Progenitor cell of endocrine pancreas (in vitro differentiated cells): ENCODE measurements around the gene CLPTM1L. TPM values are rescaled to one million over a fixed set of nuclear protein-coding genes. Genes with fewer than 3 reads are reported as not detected.
A peak's percentile ranks its signal among the peaks of the same experiment; 100 is the strongest.

ENCODE experiments used
- DNase-seq: peaks from one replicate; pipeline ENCODE4 v3.0.0; 2021; ENCODE audit warnings: low spot score; ENCODE audit not compliant: unreplicated experiment
- H3K27ac Mint-ChIP-seq: 2 replicates; pipeline ENCODE4 v1.8.0; 2021; ENCODE audit warnings: mild to moderate bottlenecking, moderate library complexity, mixed read lengths
- H3K27me3 Mint-ChIP-seq: 2 replicates; pipeline ENCODE4 v1.8.0; 2021; ENCODE audit warnings: mixed read lengths
- H3K36me3 Mint-ChIP-seq: 2 replicates; pipeline ENCODE4 v1.8.0; 2022; ENCODE audit warnings: mixed read lengths; ENCODE audit not compliant: insufficient read depth
- H3K4me1 Mint-ChIP-seq: 2 replicates; pipeline ENCODE4 v1.8.0; 2021; ENCODE audit warnings: low read depth, mixed read lengths
- H3K4me3 Mint-ChIP-seq: 2 replicates; pipeline ENCODE4 v1.8.0; 2021; ENCODE audit warnings: low read depth, mild to moderate bottlenecking, moderate library complexity, mixed read lengths
- H3K9me3 Mint-ChIP-seq: 2 replicates; pipeline ENCODE4 v1.8.0; 2021; ENCODE audit warnings: low read depth, mixed read lengths
- total RNA-seq: library from RNA; stranded (reverse); gene quantifications from 2 replicates; pipeline ENCODE4 v1.2.1, GENCODE V29; 2021
- TF ChIP-seq, protein P1 (sequence below): fragments of 200-600 bp; sonication (generic); IDR thresholded peaks from one replicate; pipeline ENCODE4 v1.5.0; 2021; ENCODE audit warnings: antibody characterized with exemption, mild to moderate bottlenecking; ENCODE audit not compliant: unreplicated experiment

The CLPTM1L gene
- total RNA-seq, 1 donor from 2014 or later: 95.4 TPM

DNA sequence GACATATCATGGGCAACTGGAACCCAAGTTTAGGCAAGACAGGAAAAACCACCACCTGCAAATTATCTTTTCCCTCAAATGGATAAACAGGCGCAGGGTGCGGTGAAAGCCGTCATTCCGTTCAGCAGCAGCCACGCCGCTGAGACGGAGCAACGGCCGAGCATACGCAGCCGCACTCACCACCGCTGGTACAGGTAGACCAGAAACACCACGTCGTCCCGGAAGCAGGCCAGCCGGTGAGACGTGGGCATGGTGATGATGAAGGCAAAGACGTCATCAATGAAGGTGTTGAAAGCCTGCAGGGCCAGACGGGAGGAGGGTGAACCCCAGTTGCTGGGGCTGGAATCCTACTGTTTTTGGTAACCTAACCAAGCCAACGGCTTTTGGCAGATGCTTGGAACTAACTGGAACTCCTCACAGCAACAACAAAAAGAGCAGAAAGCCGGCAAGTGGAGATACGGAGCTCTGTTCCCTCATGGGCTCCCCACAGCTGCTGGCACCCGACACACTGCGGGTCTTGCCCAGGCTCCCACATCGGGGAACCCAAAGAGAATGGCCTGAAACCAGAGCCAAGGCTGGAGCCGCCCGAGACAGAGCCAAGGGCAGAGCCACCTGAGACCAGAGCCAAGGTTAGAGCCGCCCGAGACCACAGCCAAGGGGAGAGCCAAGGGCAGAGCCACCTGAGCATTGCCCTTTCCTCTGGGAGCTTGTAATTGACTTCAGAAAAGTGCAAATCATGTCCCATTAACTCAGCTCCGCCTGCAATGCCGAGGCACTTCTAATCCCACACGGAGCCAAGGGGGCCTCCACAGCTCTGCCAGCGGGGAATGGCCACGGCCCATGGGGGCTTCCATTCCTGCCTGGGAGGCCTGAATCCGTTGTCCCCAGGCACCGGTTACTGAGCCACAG is 24.2 kb downstream of the CLPTM1L start:
- Mint-ChIP-seq H3K36me3 (peaks cover 12% of the 10 kb centered on the region), H3K9me3 (no peaks in the 10 kb centered on the region), H3K4me3 (no peak overlapping the region), H3K27me3 (no peaks in the 10 kb centered on the region), H3K4me1 (peaks cover 15% of the 10 kb centered on the region), H3K27ac (no peak overlapping the region)
- no peak for DNase-seq
- TF ChIP-seq, protein P1, sequence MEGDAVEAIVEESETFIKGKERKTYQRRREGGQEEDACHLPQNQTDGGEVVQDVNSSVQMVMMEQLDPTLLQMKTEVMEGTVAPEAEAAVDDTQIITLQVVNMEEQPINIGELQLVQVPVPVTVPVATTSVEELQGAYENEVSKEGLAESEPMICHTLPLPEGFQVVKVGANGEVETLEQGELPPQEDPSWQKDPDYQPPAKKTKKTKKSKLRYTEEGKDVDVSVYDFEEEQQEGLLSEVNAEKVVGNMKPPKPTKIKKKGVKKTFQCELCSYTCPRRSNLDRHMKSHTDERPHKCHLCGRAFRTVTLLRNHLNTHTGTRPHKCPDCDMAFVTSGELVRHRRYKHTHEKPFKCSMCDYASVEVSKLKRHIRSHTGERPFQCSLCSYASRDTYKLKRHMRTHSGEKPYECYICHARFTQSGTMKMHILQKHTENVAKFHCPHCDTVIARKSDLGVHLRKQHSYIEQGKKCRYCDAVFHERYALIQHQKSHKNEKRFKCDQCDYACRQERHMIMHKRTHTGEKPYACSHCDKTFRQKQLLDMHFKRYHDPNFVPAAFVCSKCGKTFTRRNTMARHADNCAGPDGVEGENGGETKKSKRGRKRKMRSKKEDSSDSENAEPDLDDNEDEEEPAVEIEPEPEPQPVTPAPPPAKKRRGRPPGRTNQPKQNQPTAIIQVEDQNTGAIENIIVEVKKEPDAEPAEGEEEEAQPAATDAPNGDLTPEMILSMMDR: no peak

DNA sequence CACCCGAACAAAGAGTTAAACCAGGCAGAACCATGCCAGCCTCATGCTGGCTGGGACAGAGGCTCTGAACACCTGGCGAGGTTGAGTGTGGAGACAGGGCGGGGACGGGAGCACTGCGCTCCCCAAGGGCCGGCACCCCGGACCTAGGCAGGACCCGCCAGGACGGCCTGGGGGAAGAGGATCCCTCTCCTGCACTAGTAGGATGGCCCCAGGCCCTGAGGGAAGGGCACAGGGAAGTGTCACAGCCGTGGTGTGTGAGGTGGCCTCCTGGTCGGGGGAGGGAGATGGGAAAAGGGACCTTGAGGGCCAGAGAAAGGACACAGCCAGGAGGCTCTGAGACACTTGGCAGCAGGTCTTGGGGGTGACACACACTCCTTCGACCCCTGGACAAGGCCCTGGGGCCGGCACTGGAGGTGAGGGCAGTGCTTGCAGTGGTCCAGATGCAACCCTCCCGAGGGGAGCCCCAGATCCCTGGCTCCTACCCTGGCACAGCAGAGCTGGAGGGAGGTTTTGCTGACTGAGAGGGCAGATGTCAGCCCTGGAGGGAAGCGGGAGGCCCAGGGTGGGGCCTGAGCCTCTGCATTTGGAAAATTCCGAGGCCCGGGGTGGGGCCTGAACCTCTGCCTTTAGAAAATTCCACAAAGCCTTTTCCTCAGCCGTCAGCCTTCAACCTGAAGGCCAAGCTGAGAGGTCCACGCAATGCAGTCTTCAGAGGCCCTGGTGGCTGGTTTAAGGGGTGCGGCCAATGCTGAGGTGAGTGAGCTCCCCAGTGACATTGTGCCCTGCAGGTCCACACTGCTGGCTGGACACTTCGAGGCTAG is 25.3 kb downstream of the CLPTM1L start:
- H3K4me3 Mint-ChIP-seq: no peak overlapping the region
- no peak for DNase-seq
- H3K27me3 Mint-ChIP-seq: no peaks in the 10 kb centered on the region
- no peak overlapping the region for H3K27ac Mint-ChIP-seq
- peaks cover 22% of the 10 kb centered on the region for H3K4me1 Mint-ChIP-seq
- no peaks in the 10 kb centered on the region for H3K9me3 Mint-ChIP-seq
- peaks cover 12% of the 10 kb centered on the region for H3K36me3 Mint-ChIP-seq
- TF ChIP-seq, protein P1: peak; percentile 9

DNA sequence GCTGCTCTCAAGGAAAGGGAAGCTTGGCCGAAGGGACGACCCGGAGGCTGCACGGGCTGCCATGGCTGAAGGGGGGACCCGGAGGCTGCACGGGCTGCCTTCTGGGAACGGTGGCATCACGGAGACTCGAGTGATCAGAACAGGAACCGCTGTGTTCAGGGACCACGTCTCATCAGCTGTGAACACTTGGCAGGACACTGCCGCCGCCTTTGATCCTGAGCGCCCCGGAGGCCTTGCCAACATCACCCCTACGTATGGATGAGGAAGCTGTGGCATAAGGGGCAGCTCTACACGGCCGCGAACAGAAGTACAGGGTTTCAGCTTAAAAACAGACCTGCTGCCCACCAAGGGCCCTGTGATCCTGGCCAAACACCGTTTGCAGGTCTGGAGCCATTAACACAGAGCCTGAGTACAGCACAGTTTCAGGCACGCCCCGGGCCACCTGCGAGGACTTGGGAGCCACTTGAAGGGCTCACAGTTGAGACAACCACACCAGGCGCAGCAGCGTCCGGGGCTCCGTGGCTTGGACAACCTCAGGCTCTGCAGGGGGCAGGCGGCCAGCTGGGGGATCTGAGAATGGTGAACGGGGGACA is 26.1 kb downstream of the CLPTM1L start:
- no peak for DNase-seq
- Mint-ChIP-seq H3K27ac (no peak overlapping the region), H3K27me3 (no peaks in the 10 kb centered on the region), H3K9me3 (no peaks in the 10 kb centered on the region), H3K4me3 (no peak overlapping the region), H3K36me3 (peaks cover 12% of the 10 kb centered on the region), H3K4me1 (peaks cover 22% of the 10 kb centered on the region)
- TF ChIP-seq, protein P1: no peak

DNA sequence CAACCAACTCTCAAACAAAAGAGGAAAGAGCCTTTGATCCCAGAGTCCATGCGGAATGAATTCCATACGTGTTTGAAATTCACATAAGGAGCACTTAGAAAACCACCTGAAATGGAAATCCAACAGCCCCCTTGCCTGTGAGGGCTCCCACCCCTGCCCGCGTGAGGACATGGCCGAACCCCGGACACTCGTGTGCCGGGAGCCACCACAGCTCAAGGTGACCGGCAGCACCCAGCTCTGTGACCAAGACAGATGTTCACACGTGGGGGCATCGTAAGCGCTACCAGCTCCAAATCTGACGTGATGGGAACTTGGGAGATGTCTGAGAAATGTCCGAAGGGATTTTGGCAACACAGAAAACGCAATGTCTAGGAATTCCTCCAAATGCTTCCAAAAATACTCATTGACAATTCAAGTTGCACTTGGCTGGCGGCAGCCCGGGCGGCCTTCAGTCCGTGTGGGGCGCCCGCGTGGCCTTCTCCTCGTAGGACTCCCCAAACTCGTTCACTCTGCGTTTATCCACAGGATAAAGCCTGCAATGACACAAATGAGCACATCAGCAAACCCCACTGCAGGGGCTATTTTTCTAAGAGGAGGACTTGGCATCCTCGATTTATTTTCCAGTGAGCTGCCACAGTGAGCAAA is 26.9 kb downstream of the CLPTM1L start:
- Mint-ChIP-seq H3K27ac (no peak overlapping the region), H3K27me3 (no peaks in the 10 kb centered on the region), H3K4me1 (peaks cover 22% of the 10 kb centered on the region), H3K36me3 (peaks cover 12% of the 10 kb centered on the region), H3K4me3 (no peak overlapping the region), H3K9me3 (no peaks in the 10 kb centered on the region)
- DNase-seq: no peak
- TF ChIP-seq, protein P1: no peak
